ENCODE results near the gene TNNT3.

The TNNT3 gene

DNA sequence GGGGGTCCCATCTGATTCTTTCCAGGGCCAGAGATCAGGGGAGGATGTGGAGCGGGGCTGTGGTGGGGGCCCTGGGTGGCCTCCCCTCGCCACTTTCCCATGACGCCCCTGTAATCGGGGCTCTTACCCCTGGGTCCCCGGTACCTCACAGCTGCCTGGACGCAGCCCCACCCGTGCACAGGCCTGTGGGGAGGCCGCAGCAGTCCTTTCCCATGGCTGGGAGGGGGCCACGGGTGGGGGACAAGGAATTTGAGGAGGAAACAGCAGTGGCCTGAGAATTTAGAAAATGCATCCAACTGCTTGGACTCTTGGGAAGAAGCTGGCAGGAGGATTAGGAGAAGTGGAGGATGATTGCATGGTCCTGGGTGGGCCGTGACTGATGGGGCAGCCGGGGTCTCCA is 60.1 kb downstream of the TNNT3 start:
- Histone ChIP-seq H3K27ac (ENCODE audit: low read depth, low read length) (no peak overlapping the region), H3K4me1 (ENCODE audit: insufficient read depth, low read length) (no peaks in the 10 kb centered on the region), H3K9me3 (ENCODE audit: insufficient read depth, low read depth, low read length) (no peaks in the 10 kb centered on the region), H3K9ac (ENCODE audit: low read depth, low read length) (no peak overlapping the region), H3K4me3 (ENCODE audit: low read length) (no peak overlapping the region), H3K27me3 (ENCODE audit: insufficient read depth, low read length) (no peaks in the 10 kb centered on the region), H3K36me3 (ENCODE audit: insufficient read depth, low read length) (no peaks in the 10 kb centered on the region)
- no CpG with 5 or more reads among the region's 11 CpGs for WGBS

GRCh38 chr11:1982873-1983600 is 63.5 kb downstream of the TNNT3 start:
- Histone ChIP-seq H3K36me3 (ENCODE audit: insufficient read depth, low read length) (no peaks in the 10 kb centered on the region), H3K4me3 (ENCODE audit: low read length) (no peak overlapping the region)

DNA sequence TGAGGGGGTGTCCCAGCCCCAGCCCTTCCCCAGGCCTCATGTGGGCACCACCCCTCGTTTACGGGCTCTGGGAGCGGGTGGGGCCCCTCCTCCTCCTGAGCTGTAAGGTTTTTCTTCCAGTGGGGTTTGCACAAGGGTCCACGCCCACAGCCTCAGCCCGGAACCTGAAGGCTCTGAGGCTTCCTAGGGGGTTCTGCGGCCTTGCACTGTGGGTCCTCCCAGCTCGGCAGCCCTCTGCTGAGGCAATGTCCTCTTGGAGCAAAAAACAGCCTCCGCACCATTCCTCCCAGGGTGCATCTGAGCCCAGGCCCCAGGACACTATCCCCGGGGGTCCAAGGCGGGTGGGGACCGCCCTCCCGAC is 64.1 kb downstream of the TNNT3 start:
- Histone ChIP-seq H3K27ac (ENCODE audit: low read depth, low read length) (no peak overlapping the region), H3K9me3 (ENCODE audit: insufficient read depth, low read depth, low read length) (no peaks in the 10 kb centered on the region), H3K4me3 (ENCODE audit: low read length) (no peak overlapping the region), H3K27me3 (ENCODE audit: insufficient read depth, low read length) (no peaks in the 10 kb centered on the region), H3K9ac (ENCODE audit: low read depth, low read length) (no peak overlapping the region), H3K36me3 (ENCODE audit: insufficient read depth, low read length) (no peaks in the 10 kb centered on the region), H3K4me1 (ENCODE audit: insufficient read depth, low read length) (no peaks in the 10 kb centered on the region)
- 94% methylated on average over 7 of the region's 12 CpGs for WGBS

More at GRCh38 chr11:1982873-1983600, 63.5 kb downstream of the TNNT3 start:
- H3K9me3 ChIP-seq (ENCODE audit: insufficient read depth, low read depth, low read length), result no peaks in the 10 kb centered on the region
- WGBS, result no CpG with 5 or more reads among the region's 26 CpGs
- no peaks in the 10 kb centered on the region for H3K27me3 ChIP-seq (ENCODE audit: insufficient read depth, low read length)
- H3K4me1 ChIP-seq (ENCODE audit: insufficient read depth, low read length), result no peaks in the 10 kb centered on the region
- no peak overlapping the region for H3K9ac ChIP-seq (ENCODE audit: low read depth, low read length)
- H3K27ac ChIP-seq (ENCODE audit: low read depth, low read length), result no peak overlapping the region

- Histone ChIP-seq H3K4me3 (ENCODE audit: low read length) (no peak overlapping the region), H3K9ac (ENCODE audit: low read depth, low read length) (no peak overlapping the region), H3K36me3 (ENCODE audit: insufficient read depth, low read length) (no peaks in the 10 kb centered on the region), H3K27me3 (ENCODE audit: insufficient read depth, low read length) (no peaks in the 10 kb centered on the region), H3K9me3 (ENCODE audit: insufficient read depth, low read depth, low read length) (no peaks in the 10 kb centered on the region), H3K4me1 (ENCODE audit: insufficient read depth, low read length) (no peaks in the 10 kb centered on the region), H3K27ac (ENCODE audit: low read depth, low read length) (no peak overlapping the region)
- no CpG with 5 or more reads among the region's 6 CpGs for WGBS
Observed at GRCh38 chr11:1987024-1987423, 67.5 kb downstream of the TNNT3 start.

DNA sequence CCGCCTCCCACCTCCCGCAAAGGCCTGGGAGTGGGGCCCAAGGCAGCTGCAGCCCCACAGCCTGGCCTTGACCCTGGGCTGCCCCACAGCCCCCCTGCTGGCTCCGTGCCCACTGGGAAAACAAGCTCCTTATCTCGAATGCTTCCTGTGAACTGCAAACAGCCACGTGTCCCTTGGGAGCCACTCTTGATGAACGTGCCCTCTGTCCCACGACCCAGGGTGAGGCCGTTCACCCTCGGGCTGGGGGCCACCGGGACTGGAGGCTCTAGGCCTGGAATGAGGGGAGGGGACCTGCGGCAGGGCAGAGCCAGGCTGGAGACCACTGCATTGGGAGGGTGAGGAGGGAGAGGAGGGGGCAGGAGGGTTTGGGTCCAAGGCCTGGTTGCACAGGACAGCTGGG is 68.7 kb downstream of the TNNT3 start:
- Histone ChIP-seq H3K9me3 (ENCODE audit: insufficient read depth, low read depth, low read length) (no peaks in the 10 kb centered on the region), H3K36me3 (ENCODE audit: insufficient read depth, low read length) (no peaks in the 10 kb centered on the region), H3K4me3 (ENCODE audit: low read length) (no peak overlapping the region), H3K27me3 (ENCODE audit: insufficient read depth, low read length) (no peaks in the 10 kb centered on the region), H3K4me1 (ENCODE audit: insufficient read depth, low read length) (no peaks in the 10 kb centered on the region), H3K27ac (ENCODE audit: low read depth, low read length) (no peak overlapping the region), H3K9ac (ENCODE audit: low read depth, low read length) (no peak overlapping the region)
- no CpG with 5 or more reads among the region's 11 CpGs for WGBS

All from HUES64 (cell line).